Muscle of leg (tissue), 11 donors: ENCODE measurements around the gene STX11. TPM values are rescaled to one million over a fixed set of nuclear protein-coding genes. Genes with fewer than 3 reads are reported as not detected.

Experiments used
- DNase-seq: peaks from one replicate; pipeline ENCODE4 v3.0.0; 2013
- H3K27ac ChIP-seq: one replicate; pipeline ENCODE4 v1.5.1; 2013; ENCODE audit warnings: mild to moderate bottlenecking, low read length, control low read depth
- H3K27me3 ChIP-seq: one replicate; pipeline ENCODE4 v1.6.1; 2013; ENCODE audit warnings: low read length; ENCODE audit not compliant: control insufficient read depth, insufficient read depth
- H3K36me3 ChIP-seq: one replicate; pipeline ENCODE4 v1.6.1; 2013; ENCODE audit warnings: low read length; ENCODE audit not compliant: control insufficient read depth, insufficient read depth
- H3K4me1 ChIP-seq: one replicate; pipeline ENCODE4 v1.6.1; 2013; ENCODE audit warnings: low read length; ENCODE audit not compliant: control insufficient read depth, insufficient read depth
- H3K4me3 ChIP-seq: one replicate; pipeline ENCODE4 v1.5.1; 2013; ENCODE audit warnings: low read length, control low read depth
- H3K9me3 ChIP-seq: replicated peaks from 2 replicates; pipeline ENCODE4 v1.6.1; 2013; ENCODE audit warnings: low read depth, low read length; ENCODE audit not compliant: control insufficient read depth
- WGBS: methylation state at CpG from one replicate; pipeline ENCODE4 v1.1.5; 2013; ENCODE audit warnings: missing lambda C conversion rate; ENCODE audit not compliant: insufficient coverage; 5-methylcytosine and 5-hydroxymethylcytosine counted together
- polyA plus RNA-seq, 8 donors: library from polyadenylated mRNA; unstranded; fragments of 120-200 nt; gene quantifications; one replicate each; pipeline versions ENCODE4 v1.2.1 to v1.2.3, GENCODE V29; 2013; ENCODE audit warnings: inconsistent platforms in 1 of 8, low replicate concordance in 1 of 8; ENCODE audit not compliant: insufficient read length in 8 of 8, insufficient read depth in 1 of 8
- total RNA-seq: library from RNA; stranded (reverse); fragments of 120-200 nt; gene quantifications from one replicate; pipeline ENCODE4 v1.2.4, GENCODE V29; 2013

Gene STX11
- total and polyA plus RNA-seq, 9 donors: 1.2 to 3.3 (median 2.3) TPM

DNA sequence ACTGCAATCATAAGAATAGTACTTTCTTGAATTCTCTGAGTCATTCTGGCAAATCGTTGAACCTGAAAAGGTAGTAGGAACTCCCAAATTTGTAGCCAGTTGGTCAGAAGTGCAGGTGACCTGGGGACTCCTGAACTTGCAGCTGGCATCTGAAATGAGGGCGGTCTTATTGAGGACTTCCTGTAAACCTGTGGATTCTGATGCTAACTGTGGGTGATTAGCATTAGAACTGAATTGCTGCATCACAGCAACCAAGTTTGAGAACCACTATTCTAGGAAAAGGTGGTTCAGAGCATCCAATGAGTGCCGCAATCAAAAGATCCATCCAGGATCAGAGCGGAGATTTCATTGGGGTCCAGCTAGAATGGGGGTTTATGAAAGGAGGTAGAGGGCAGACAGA lies 84.6 kb downstream of the STX11 start:
- Histone ChIP-seq H3K36me3 (no peaks in the 10 kb centered on the region), H3K4me3 (no peak overlapping the region), H3K27me3 (no peaks in the 10 kb centered on the region), H3K9me3 (no peaks in the 10 kb centered on the region), H3K27ac (no peak overlapping the region), H3K4me1 (peaks cover 3% of the 10 kb centered on the region)
- 50% methylated on average over 2 of the region's 4 CpGs for WGBS
- no peak for DNase-seq

Other genes starting within 250 kb of the STX11 start
- gene PLAGL1, start 142.3 kb upstream of the STX11 start, total RNA-seq: 105 TPM
- gene PLAGL1, start 142.3 kb upstream of the STX11 start, polyA plus RNA-seq: 100 to 1,000 TPM; 165 to 298 (median 243) TPM
- 112 TPM for gene SF3B5, start 54.9 kb upstream of the STX11 start, total RNA-seq
- 100 to 1,000 TPM in 7 of 8 donors, 10 to 100 TPM in 1; 93.0 to 125 (median 106) TPM for gene SF3B5, start 54.9 kb upstream of the STX11 start, polyA plus RNA-seq
- 110 TPM for gene UTRN, start 134.8 kb downstream of the STX11 start, total RNA-seq
- 10 to 100 TPM; 40.8 to 79.0 (median 60.8) TPM for gene UTRN, start 134.8 kb downstream of the STX11 start, polyA plus RNA-seq